ENCODE data around the gene CBX7. TPM values are rescaled to one million over a fixed set of nuclear protein-coding genes. Genes with fewer than 3 reads are reported as not detected.

Gene CBX7
- polyA plus RNA-seq, 3 donors, result 3.1 to 18.0 (median 4.0) TPM

DNA sequence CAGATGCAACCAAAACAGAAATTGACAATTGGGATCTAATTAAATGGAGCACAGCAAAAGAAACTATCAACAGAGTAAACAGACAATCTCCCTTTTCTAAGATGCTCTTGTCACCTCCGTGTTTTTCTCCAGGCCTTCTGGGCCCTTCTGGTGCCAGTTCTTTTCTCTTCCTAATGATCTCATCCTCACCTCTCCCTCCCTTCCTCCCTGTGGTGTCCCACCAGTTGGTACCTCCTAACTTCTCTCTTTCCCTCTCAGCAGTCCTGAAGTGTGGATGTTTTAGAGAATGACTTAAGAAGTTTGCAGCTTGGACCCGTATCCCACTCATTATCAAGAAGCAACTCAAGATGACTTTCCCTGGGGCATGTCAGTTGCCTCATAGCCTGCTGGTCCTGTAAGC, 49.0 kb downstream of the CBX7 start:
- Mint-ChIP-seq H3K27me3 (ENCODE audit: low read depth in 3 of 3) (peaks cover 0 to 3% (median 2%) of the 10 kb centered on the region in 3 donors), H3K27ac (no peak overlapping the region), H3K4me3 (no peak overlapping the region), H3K36me3 (no peaks in the 10 kb centered on the region), H3K9me3 (no peaks in the 10 kb centered on the region), H3K4me1 (no peaks in the 10 kb centered on the region)
- H3K4me3 ChIP-seq (replicated peaks in 1 of 3; ENCODE audit: low read depth in 2 of 3, low read length in 3 of 3), result no peak overlapping the region
- TF ChIP-seq, protein P1, sequence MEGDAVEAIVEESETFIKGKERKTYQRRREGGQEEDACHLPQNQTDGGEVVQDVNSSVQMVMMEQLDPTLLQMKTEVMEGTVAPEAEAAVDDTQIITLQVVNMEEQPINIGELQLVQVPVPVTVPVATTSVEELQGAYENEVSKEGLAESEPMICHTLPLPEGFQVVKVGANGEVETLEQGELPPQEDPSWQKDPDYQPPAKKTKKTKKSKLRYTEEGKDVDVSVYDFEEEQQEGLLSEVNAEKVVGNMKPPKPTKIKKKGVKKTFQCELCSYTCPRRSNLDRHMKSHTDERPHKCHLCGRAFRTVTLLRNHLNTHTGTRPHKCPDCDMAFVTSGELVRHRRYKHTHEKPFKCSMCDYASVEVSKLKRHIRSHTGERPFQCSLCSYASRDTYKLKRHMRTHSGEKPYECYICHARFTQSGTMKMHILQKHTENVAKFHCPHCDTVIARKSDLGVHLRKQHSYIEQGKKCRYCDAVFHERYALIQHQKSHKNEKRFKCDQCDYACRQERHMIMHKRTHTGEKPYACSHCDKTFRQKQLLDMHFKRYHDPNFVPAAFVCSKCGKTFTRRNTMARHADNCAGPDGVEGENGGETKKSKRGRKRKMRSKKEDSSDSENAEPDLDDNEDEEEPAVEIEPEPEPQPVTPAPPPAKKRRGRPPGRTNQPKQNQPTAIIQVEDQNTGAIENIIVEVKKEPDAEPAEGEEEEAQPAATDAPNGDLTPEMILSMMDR (IDR thresholded peaks at IDR 0.05), result no peak
- H3K27me3 ChIP-seq (ENCODE audit: control insufficient read depth in 2 of 2, insufficient read depth in 2 of 2, low read length in 2 of 2), result no peaks in the 10 kb centered on the region
- H3K4me1 ChIP-seq (ENCODE audit: control insufficient read depth in 1 of 2, insufficient read depth in 2 of 2, low read length in 2 of 2), result no peaks in the 10 kb centered on the region
- H3K36me3 ChIP-seq (replicated peaks in 1 of 2; ENCODE audit: control insufficient read depth in 1 of 2, insufficient read depth in 2 of 2, low read length in 2 of 2), result no peaks in the 10 kb centered on the region
- no peaks in the 10 kb centered on the region for H3K9me3 ChIP-seq (replicated peaks in 1 of 2; ENCODE audit: control insufficient read depth in 1 of 2, insufficient read depth in 1 of 2, low read length in 2 of 2)
- H3K9ac ChIP-seq (ENCODE audit: insufficient read depth, low read length, poor library complexity, severe bottlenecking), result no peak overlapping the region
- intact Hi-C loops (cut with micrococcal nuclease), result no loop called here
- no peak for DNase-seq
- no peak overlapping the region for H3K27ac ChIP-seq (ENCODE audit: low read depth in 1 of 2, low read length in 2 of 2)
- no peak overlapping the region for H3K4me2 ChIP-seq (replicated peaks; ENCODE audit: extremely low read depth, low read length, poor library complexity, severe bottlenecking)
- H4K20me1 ChIP-seq (ENCODE audit: insufficient read depth, low read length), result no peaks in the 10 kb centered on the region
- H2AFZ ChIP-seq (ENCODE audit: insufficient read depth, low read depth, low read length, poor library complexity, severe bottlenecking), result no peak overlapping the region
- no peaks in the 10 kb centered on the region for H3K79me2 ChIP-seq (ENCODE audit: insufficient read depth, low read length)
- no CpG with 5 or more reads among the region's 2 CpGs for WGBS (ENCODE audit: insufficient coverage)

DNA sequence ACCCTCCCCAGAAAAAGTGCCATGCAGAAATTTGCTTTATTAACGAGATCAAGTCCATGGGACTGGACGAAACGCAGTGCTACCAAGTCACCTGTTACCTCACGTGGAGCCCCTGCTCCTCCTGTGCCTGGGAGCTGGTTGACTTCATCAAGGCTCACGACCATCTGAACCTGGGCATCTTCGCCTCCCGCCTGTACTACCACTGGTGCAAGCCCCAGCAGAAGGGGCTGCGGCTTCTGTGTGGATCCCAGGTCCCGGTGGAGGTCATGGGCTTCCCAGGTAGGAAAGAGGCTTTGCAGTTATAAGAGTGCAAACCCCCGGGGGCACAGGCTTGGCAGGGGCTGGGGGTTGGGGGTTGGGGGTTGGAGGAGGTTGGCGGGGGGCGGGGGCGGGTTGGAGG, 51.3 kb downstream of the CBX7 start:
- Mint-ChIP-seq H3K4me1 (peaks cover 11% of the 10 kb centered on the region), H3K27ac (no peak overlapping the region)
- 98% methylated on average over 7 of the region's 13 CpGs for WGBS (ENCODE audit: insufficient coverage)

More for the DNA sequence above, 51.3 kb downstream of the CBX7 start:
- Histone ChIP-seq H3K9ac (ENCODE audit: insufficient read depth, low read length, poor library complexity, severe bottlenecking) (no peak overlapping the region), H3K4me1 (ENCODE audit: control insufficient read depth in 1 of 2, insufficient read depth in 2 of 2, low read length in 2 of 2) (peaks cover 9 to 11% of the 10 kb centered on the region in 2 donors), H3K27ac (ENCODE audit: low read depth in 1 of 2, low read length in 2 of 2) (no peak overlapping the region), H2AFZ (ENCODE audit: insufficient read depth, low read depth, low read length, poor library complexity, severe bottlenecking) (no peak overlapping the region), H3K9me3 (replicated peaks in 1 of 2; ENCODE audit: control insufficient read depth in 1 of 2, insufficient read depth in 1 of 2, low read length in 2 of 2) (no peaks in the 10 kb centered on the region), H3K4me3 (replicated peaks in 1 of 3; ENCODE audit: low read depth in 2 of 3, low read length in 3 of 3) (no peak overlapping the region), H3K36me3 (replicated peaks in 1 of 2; ENCODE audit: control insufficient read depth in 1 of 2, insufficient read depth in 2 of 2, low read length in 2 of 2) (no peaks in the 10 kb centered on the region), H3K79me2 (ENCODE audit: insufficient read depth, low read length) (no peaks in the 10 kb centered on the region), H3K4me2 (replicated peaks; ENCODE audit: extremely low read depth, low read length, poor library complexity, severe bottlenecking) (no peak overlapping the region), H4K20me1 (ENCODE audit: insufficient read depth, low read length) (no peaks in the 10 kb centered on the region), H3K27me3 (ENCODE audit: control insufficient read depth in 2 of 2, insufficient read depth in 2 of 2, low read length in 2 of 2) (no peaks in the 10 kb centered on the region)
- intact Hi-C loops (cut with micrococcal nuclease), result no loop called here
- Mint-ChIP-seq H3K27me3 (ENCODE audit: low read depth in 3 of 3) (peaks cover 0 to 3% (median 2%) of the 10 kb centered on the region in 3 donors), H3K36me3 (no peaks in the 10 kb centered on the region), H3K4me3 (no peak overlapping the region), H3K9me3 (no peaks in the 10 kb centered on the region)
- no peak for DNase-seq
- TF ChIP-seq, protein P1 (IDR thresholded peaks at IDR 0.05), result no peak

Data from CD14-positive monocyte (primary cell).